K562 (cell line): Measurements from ENCODE around the gene FKRP. TPM values are rescaled to one million over a fixed set of nuclear protein-coding genes. Genes with fewer than 3 reads are reported as not detected.

Source experiments
- MAFF ChIP-seq: IDR thresholded peaks from 2 replicates; pipeline ENCODE4 v1.6.1; 2012; ENCODE audit warnings: low read length, improper control_type of control experiment
- MCM5 ChIP-seq: fragments of 450-650 bp; IDR thresholded peaks from 2 replicates; pipeline ENCODE4 v1.6.1; 2016; ENCODE audit warnings: low read depth
- POU5F1 ChIP-seq: fragments of 150-350 bp; IDR thresholded peaks from 2 replicates; pipeline ENCODE4 v1.6.1; 2014; ENCODE audit warnings: borderline replicate concordance, low read length, low read depth, mild to moderate bottlenecking; ENCODE audit not compliant: partially characterized antibody
- RNF219 ChIP-seq: fragments of 250-450 bp; sonication (Bioruptor Pico); IDR thresholded peaks from 2 replicates; pipeline ENCODE4 v1.5.0; 2022; ENCODE audit warnings: mild to moderate bottlenecking
- TCF7L2 ChIP-seq: fragments of 150-350 bp; IDR thresholded peaks from 2 replicates; pipeline ENCODE4 v1.6.1; 2016; ENCODE audit warnings: low read depth, mild to moderate bottlenecking, low read length, moderate library complexity
- TFE3 ChIP-seq: fragments of 450-650 bp; formaldehyde crosslinking; IDR thresholded peaks from 2 replicates; pipeline ENCODE4 v1.4.0; 2020; ENCODE audit warnings: mild to moderate bottlenecking, mixed read lengths
- ZFP30 ChIP-seq: fragments of 250-450 bp; sonication (Bioruptor Pico); IDR thresholded peaks from 2 replicates; pipeline ENCODE4 v1.8.0; 2022; ENCODE audit warnings: moderate library complexity, mild to moderate bottlenecking, inconsistent platforms, borderline replicate concordance
- ZNF263 ChIP-seq: sonication (generic); formaldehyde crosslinking; IDR thresholded peaks from 2 replicates; pipeline ENCODE4 v1.8.0; 2022; ENCODE audit warnings: mild to moderate bottlenecking, missing genetic modification reagents, borderline replicate concordance
- ZNF561 ChIP-seq: fragments of 450-650 bp; formaldehyde crosslinking; conservative IDR thresholded peaks from 2 replicates; pipeline ENCODE4 v1.4.0; 2020; ENCODE audit warnings: mild to moderate bottlenecking, moderate library complexity
- ZNF609 ChIP-seq: sonication (generic); formaldehyde crosslinking; IDR thresholded peaks from 2 replicates; pipeline ENCODE4 v1.8.1; 2023; ENCODE audit warnings: missing genetic modification reagents, mild to moderate bottlenecking, borderline replicate concordance
- polyA plus RNA-seq, 8 experiments: library from polyadenylated mRNA; depleted of rRNA in 4 of 8; stranded (reverse) in 5 of 8; unstranded in 3 of 8; fragments of >200 nt; fragmentation: Nextera tagmentation in 2 of 8; fragmentation: Illumina TruSeq in 1 of 8; extraction: Ambion mirVana in 2 of 8; extraction: Trizol in 1 of 8; gene quantifications; 2 replicates each; pipeline versions ENCODE4 v1.2.1 to v1.2.3, GENCODE V29; 2011 to 2014; ENCODE audit warnings: inconsistent platforms in 1 of 8, missing spikeins in 1 of 8
- total RNA-seq, 7 experiments: library from RNA; depleted of rRNA in 6 of 7; stranded (reverse); fragments of >200 nt in 6 of 7; fragmentation: Illumina TruSeq in 2 of 7; extraction: Trizol in 2 of 7; gene quantifications; 2 replicates each; pipeline versions ENCODE4 v1.2.1 to v1.2.3, GENCODE V29; 2011 to 2021; ENCODE audit warnings: low replicate concordance in 1 of 7
- TF ChIP-seq, protein P1 (sequence below): IDR thresholded peaks from 2 replicates; pipeline ENCODE4 v1.6.1; 2011; ENCODE audit warnings: borderline replicate concordance, low read depth, mild to moderate bottlenecking, moderate library complexity, low read length; ENCODE audit not compliant: insufficient read depth, poor library complexity, severe bottlenecking

Gene FKRP
- total and polyA plus RNA-seq, 9 of the 15 experiments (the other 6 are each of a cell fraction or from before 2014, with no cell fraction given): 0.68 to 16.1 (median 6.5) TPM

GRCh38 chr19:46745521-46746280 is at the start of gene FKRP (continued):
- TF ChIP-seq, protein P1, sequence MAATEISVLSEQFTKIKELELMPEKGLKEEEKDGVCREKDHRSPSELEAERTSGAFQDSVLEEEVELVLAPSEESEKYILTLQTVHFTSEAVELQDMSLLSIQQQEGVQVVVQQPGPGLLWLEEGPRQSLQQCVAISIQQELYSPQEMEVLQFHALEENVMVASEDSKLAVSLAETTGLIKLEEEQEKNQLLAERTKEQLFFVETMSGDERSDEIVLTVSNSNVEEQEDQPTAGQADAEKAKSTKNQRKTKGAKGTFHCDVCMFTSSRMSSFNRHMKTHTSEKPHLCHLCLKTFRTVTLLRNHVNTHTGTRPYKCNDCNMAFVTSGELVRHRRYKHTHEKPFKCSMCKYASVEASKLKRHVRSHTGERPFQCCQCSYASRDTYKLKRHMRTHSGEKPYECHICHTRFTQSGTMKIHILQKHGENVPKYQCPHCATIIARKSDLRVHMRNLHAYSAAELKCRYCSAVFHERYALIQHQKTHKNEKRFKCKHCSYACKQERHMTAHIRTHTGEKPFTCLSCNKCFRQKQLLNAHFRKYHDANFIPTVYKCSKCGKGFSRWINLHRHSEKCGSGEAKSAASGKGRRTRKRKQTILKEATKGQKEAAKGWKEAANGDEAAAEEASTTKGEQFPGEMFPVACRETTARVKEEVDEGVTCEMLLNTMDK: no peak
- TF ChIP-seq POU5F1 (no peak), RNF219 (CRISPR knock-in tag) (no peak), ZNF609 (CRISPR knock-in tag) (no peak), ZNF561 (CRISPR knock-in tag) (no peak), MCM5 (no peak), ZNF263 (no peak), TFE3 (no peak), TCF7L2 (no peak), MAFF (no peak), ZFP30 (CRISPR knock-in tag) (no peak)
